ENCODE measurements around the gene FOXP1. TPM values are rescaled to one million over a fixed set of nuclear protein-coding genes. Genes with fewer than 3 reads are reported as not detected.
A peak's percentile ranks its signal among the peaks of the same experiment; 100 is the strongest.

The FOXP1 gene
- total and polyA plus RNA-seq, 2 experiments from 2014 or later, result 121 to 132 TPM

DNA sequence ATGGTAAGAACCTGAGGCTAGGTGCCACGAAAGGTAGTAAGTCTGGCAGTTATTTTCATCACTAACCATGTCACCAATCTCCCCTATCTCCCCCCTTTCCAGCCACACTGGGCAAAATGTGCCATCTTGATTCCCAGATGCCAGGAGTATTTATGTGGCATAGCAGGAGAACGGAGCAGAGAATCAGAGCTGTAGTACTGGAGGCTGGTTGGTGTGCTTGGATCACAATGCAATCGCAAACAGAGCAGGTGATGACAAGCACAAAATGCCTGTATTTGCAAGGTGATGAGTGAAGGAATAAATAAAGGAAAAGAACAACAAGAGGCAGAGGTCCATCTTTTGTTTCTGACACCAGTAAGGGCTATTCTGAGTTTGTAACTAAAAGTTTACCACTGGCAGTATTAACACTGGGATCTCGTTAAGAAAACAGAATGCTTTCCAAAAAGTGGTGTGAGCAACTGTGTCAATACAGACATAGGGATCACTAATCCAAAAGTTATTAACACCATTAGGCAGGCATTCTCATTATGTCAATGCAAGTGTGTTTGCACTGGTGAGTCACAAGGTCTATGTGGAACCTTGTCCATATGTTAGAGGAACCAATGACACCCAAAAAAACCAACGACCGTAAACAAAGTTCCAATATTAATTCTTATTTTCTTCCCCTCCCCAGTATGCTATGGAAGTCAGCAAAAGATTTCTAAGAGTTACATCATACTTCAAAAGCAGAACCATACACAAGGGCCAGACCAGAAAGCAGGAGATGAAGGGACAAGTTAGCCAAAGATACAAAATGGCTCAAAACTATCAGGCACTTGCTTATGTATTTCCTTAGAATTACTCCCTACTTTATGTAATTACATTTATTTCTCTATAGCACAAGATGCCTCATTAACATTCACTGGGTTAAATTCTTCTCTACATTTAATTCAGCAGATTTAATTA lies 556.6 kb downstream of the FOXP1 start:
- H3K4me1 ChIP-seq (ENCODE audit: low read depth), result no peaks in the 10 kb centered on the region
- H3K9me3 ChIP-seq (ENCODE audit: low read depth), result no peaks in the 10 kb centered on the region
- DNase-seq (ENCODE audit: low read depth in 1 of 2, low spot score in 1 of 2), result no peak
- H3K27me3 ChIP-seq, result no peaks in the 10 kb centered on the region
- no peak overlapping the region for H3K4me3 ChIP-seq
- TF ChIP-seq, protein P1, sequence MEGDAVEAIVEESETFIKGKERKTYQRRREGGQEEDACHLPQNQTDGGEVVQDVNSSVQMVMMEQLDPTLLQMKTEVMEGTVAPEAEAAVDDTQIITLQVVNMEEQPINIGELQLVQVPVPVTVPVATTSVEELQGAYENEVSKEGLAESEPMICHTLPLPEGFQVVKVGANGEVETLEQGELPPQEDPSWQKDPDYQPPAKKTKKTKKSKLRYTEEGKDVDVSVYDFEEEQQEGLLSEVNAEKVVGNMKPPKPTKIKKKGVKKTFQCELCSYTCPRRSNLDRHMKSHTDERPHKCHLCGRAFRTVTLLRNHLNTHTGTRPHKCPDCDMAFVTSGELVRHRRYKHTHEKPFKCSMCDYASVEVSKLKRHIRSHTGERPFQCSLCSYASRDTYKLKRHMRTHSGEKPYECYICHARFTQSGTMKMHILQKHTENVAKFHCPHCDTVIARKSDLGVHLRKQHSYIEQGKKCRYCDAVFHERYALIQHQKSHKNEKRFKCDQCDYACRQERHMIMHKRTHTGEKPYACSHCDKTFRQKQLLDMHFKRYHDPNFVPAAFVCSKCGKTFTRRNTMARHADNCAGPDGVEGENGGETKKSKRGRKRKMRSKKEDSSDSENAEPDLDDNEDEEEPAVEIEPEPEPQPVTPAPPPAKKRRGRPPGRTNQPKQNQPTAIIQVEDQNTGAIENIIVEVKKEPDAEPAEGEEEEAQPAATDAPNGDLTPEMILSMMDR (IDR thresholded peaks at IDR 0.05; ENCODE audit: low read depth, low read length), result no peak
- peak overlapping the region; percentile 26 for H3K27ac ChIP-seq
- H3K36me3 ChIP-seq, result peaks cover 5% of the 10 kb centered on the region

- no peaks in the 10 kb centered on the region for H3K4me1 ChIP-seq (ENCODE audit: low read depth)
- no peak overlapping the region for H3K27ac ChIP-seq
- H3K36me3 ChIP-seq, result peaks cover 5% of the 10 kb centered on the region
- H3K9me3 ChIP-seq (ENCODE audit: low read depth), result no peaks in the 10 kb centered on the region
- H3K4me3 ChIP-seq, result no peak overlapping the region
- DNase-seq (ENCODE audit: low read depth in 1 of 2, low spot score in 1 of 2), result no peak
- no peaks in the 10 kb centered on the region for H3K27me3 ChIP-seq
- TF ChIP-seq, protein P1 (IDR thresholded peaks at IDR 0.05; ENCODE audit: low read depth, low read length), result no peak
These were observed 558.0 kb downstream of the FOXP1 start for GRCh38 chr3:71025516-71025915.

DNA sequence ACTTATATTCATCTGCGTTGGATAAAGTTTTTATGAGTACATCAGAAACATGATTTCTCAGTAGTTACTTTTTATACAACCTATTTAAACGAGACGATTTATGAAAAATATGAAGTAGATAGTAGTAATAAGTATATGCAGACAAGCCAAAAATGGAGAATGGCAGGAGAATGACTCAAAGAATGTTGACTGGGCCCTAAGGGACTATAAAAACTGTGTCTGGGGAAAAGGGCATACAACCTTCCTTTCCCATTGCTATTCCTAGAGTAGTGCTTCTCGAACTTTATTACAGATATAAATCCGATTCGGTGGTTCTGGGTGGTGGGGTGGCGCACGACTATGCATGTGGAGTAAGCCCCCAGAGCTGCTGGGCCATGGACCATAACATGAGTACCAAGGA lies 558.5 kb downstream of the FOXP1 start:
- no peaks in the 10 kb centered on the region for H3K9me3 ChIP-seq (ENCODE audit: low read depth)
- H3K4me3 ChIP-seq, result no peak overlapping the region
- no peaks in the 10 kb centered on the region for H3K4me1 ChIP-seq (ENCODE audit: low read depth)
- peaks cover 5% of the 10 kb centered on the region for H3K36me3 ChIP-seq
- DNase-seq (ENCODE audit: low read depth in 1 of 2, low spot score in 1 of 2), result no peak
- TF ChIP-seq, protein P1 (IDR thresholded peaks at IDR 0.05; ENCODE audit: low read depth, low read length), result no peak
- H3K27ac ChIP-seq, result peak overlapping the region; percentile 54
- no peaks in the 10 kb centered on the region for H3K27me3 ChIP-seq

GRCh38 chr3:71022551-71023335 lies 560.8 kb downstream of the FOXP1 start:
- Histone ChIP-seq H3K27me3 (no peaks in the 10 kb centered on the region), H3K27ac (peak overlapping the region; percentile 54), H3K36me3 (peaks cover 4% of the 10 kb centered on the region), H3K4me1 (ENCODE audit: low read depth) (no peaks in the 10 kb centered on the region), H3K9me3 (ENCODE audit: low read depth) (no peaks in the 10 kb centered on the region), H3K4me3 (no peak overlapping the region)
- peak; percentile 37 to 40 for DNase-seq (ENCODE audit: low read depth in 1 of 2, low spot score in 1 of 2)
- TF ChIP-seq, protein P1 (IDR thresholded peaks at IDR 0.05; ENCODE audit: low read depth, low read length), result peak; percentile 36

DNA sequence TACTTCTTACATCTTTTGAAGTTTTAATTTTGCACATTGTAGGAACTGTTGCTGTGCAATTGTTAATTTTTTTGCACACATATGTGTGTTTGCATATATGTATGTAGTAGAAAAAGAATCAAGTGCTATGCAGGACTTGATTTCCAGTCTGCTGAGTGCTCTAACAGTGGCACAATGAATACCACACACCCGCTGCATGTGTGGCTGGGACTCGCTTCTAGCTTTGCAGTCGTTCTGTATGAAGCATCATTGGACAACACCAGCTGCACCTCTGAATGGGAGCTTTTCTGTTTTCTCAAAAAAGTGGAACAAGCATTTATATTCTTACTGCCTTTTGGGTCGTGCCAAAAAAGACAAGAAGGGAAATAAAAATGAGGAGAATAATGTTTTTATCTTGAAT lies 564.7 kb downstream of the FOXP1 start:
- no peaks in the 10 kb centered on the region for H3K9me3 ChIP-seq (ENCODE audit: low read depth)
- TF ChIP-seq, protein P1 (IDR thresholded peaks at IDR 0.05; ENCODE audit: low read depth, low read length), result no peak
- no peaks in the 10 kb centered on the region for H3K27me3 ChIP-seq
- peaks cover 16% of the 10 kb centered on the region for H3K36me3 ChIP-seq
- H3K4me3 ChIP-seq, result no peak overlapping the region
- no peak for DNase-seq (ENCODE audit: low read depth in 1 of 2, low spot score in 1 of 2)
- no peaks in the 10 kb centered on the region for H3K4me1 ChIP-seq (ENCODE audit: low read depth)
- H3K27ac ChIP-seq, result no peak overlapping the region

Data from cardiac muscle cell (in vitro differentiated cells and primary cell).